GM19467 (cell line): ENCODE measurements around the gene ZFPM1.
A peak's percentile ranks its signal among the peaks of the same experiment; 100 is the strongest.

Source experiments
- ATAC-seq: cut with Tn5 transposase; IDR thresholded peaks from one replicate; pipeline ENCODE4 v1.9.1; 2021; ENCODE audit warnings: mild to moderate bottlenecking, moderate library complexity; ENCODE audit not compliant: unreplicated experiment

Gene ZFPM1

DNA sequence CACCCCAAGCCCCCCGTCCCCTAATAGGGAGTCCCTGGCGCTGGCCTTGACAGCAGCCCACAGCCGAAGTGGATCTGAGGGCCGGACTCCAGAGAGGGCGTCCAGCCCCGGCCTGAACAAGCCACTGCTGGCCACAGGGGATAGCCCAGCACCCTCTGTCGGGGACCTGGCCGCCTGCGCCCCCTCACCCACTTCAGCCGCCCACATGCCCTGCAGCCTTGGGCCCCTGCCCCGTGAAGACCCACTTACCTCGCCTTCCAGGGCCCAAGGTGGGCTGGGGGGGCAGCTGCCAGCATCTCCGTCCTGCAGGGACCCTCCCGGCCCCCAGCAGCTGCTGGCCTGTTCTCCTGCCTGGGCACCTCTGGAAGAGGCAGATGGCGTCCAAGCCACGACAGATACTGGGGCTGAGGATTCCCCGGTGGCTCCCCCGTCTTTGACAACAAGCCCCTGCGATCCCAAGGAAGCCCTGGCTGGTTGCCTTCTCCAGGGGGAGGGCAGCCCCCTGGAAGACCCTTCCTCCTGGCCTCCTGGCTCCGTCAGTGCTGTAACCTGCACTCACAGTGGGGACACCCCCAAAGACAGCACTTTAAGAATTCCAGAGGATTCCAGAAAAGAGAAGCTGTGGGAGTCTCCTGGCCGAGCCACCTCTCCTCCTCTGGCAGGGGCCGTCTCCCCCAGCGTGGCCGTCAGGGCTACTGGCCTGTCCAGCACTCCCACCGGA, 19.3 kb upstream of the ZFPM1 start:
- no peak for ATAC-seq

DNA sequence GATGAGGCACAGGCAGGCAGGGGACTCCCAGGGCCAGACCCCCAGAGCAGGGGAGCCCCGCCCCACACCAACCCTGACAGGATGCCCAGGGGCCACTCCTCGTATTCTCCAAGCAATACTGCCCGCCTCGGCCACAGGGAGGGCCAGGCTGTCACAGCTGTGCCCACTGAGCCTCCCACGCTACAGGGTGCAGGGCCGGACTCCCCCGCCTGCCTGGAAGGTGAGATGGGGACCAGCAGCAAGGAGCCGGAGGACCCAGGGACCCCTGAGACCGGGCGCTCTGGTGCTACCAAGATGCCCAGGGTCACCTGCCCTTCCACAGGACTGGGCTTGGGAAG, 18.8 kb upstream of the ZFPM1 start:
- no peak for ATAC-seq

DNA sequence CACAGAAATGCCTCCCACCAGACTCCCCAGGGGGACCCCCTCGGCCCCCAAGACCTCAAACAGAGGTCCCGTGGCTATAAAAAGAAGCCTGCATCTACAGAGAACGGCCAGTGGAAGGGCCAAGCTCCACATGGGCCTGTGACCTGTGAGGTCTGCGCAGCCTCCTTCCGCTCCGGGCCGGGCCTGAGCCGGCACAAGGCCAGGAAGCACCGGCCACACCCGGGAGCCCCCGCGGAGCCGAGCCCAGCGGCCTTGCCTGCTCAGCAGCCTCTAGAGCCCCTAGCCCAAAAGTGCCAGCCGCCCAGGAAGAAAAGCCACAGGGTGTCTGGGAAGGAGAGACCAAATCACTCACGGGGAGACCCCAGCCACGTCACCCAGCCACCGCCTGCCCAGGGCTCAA, 18.3 kb upstream of the ZFPM1 start:
- ATAC-seq = no peak

DNA sequence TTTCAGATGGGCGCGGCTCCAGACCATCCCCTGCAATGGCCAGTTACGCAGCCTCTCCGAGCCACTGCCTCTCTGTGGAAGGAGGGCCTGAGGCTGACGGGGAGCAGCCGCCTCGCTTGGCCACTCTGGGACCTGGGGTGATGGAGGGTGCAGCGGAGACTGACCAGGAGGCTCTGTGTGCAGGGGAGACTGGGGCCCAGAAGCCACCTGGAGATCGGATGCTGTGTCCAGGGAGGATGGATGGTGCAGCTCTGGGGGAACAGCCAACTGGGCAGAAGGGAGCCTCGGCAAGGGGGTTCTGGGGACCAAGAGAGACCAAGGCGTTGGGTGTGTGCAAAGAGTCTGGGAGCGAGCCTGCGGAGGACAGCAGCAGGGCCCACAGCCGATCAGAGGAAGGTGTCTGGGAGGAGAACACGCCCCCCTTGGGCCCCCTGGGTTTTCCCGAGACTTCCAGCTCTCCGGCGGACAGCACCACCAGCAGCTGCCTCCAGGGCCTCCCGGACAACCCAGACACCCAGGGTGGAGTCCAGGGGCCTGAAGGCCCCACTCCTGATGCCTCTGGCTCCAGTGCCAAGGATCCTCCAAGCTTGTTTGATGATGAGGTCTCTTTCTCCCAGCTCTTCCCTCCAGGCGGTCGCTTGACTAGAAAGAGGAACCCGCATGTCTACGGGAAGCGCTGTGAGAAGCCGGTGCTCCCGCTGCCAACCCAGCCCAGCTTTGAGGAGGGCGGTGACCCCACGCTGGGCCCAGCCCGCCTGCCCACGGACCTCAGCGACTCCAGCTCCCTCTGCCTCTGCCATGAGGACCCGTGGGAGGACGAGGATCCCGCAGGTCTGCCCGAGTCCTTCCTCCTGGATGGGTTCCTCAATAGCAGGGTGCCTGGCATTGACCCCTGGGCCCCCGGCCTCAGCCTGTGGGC, 17.4 kb upstream of the ZFPM1 start:
- no peak for ATAC-seq

DNA sequence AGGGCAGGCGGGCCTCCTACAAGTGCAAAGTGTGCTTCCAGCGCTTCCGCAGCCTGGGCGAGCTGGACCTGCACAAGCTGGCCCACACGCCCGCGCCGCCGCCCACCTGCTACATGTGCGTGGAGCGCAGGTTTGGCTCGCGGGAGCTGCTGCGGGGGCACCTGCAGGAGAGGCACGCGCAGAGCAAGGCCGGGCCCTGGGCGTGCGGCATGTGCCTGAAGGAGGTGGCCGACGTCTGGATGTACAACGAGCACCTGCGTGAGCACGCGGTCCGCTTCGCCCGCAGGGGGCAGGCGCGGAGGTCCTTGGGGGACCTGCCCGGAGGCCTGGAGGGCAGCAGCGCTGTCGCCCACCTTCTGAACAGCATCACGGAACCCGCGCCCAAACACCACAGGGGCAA, 16.3 kb upstream of the ZFPM1 start:
- no peak for ATAC-seq

DNA sequence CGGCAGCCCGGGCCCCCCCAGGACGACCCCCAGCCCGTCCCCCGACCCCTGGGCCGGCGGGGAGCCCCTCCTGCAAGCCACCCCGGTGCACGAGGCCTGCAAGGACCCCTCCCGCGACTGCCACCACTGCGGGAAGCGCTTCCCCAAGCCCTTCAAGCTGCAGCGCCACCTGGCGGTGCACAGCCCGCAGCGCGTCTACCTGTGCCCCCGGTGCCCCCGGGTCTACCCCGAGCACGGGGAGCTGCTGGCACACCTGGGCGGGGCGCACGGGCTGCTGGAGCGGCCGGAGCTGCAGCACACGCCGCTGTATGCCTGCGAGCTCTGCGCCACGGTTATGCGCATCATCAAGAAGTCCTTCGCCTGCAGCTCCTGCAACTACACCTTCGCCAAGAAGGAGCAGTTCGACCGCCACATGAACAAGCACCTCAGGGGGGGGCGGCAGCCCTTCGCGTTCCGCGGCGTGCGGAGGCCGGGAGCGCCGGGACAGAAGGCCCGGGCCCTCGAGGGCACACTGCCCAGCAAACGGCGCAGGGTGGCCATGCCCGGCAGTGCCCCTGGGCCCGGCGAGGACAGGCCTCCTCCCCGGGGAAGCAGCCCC, 15.6 kb upstream of the ZFPM1 start:
- no peak for ATAC-seq

DNA sequence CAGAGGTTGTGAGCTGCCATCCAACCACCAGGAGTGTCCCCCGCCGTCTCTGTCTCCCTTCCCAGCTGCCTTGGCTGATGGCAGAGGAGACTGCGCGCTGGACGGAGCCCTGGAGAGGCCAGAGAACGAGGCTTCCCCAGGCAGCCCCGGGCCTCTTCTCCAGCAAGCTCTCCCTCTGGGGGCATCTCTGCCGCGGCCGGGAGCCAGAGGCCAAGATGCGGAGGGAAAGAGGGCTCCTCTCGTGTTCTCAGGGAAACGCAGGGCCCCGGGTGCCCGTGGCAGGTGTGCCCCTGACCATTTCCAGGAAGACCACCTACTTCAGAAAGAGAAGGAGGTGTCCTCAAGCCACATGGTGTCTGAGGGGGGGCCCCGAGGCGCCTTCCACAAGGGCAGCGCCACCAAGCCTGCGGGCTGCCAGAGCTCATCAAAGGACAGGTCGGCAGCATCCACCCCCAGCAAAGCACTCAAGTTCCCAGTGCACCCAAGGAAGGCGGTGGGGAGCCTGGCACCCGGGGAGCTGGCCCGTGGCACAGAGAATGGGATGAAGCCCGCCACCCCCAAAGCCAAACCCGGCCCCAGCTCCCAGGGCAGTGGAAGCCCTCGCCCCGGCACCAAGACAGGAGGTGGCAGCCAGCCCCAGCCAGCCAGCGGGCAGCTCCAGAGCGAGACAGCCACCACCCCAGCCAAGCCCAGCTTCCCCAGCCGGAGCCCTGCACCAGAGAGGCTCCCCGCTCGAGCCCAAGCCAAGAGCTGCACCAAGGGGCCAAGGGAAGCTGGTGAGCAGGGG, 14.8 kb upstream of the ZFPM1 start:
- no peak for ATAC-seq

DNA sequence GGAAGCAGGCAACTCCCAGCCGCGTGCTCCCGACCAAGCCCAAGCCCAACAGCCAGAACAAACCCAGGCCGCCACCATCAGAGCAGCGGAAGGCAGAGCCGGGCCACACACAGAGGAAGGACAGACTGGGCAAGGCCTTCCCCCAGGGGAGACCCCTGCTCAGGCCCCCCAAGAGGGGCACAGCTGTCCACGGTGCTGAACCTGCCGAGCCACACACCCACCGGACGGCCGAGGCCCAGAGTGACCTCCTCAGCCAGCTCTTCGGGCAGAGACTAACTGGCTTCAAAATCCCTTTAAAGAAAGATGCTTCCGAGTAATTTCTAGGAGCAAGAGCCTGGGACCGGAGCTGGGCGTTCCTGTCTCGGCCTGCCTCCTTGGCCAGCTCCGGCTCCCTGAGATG, 14.1 kb upstream of the ZFPM1 start:
- ATAC-seq = no peak

DNA sequence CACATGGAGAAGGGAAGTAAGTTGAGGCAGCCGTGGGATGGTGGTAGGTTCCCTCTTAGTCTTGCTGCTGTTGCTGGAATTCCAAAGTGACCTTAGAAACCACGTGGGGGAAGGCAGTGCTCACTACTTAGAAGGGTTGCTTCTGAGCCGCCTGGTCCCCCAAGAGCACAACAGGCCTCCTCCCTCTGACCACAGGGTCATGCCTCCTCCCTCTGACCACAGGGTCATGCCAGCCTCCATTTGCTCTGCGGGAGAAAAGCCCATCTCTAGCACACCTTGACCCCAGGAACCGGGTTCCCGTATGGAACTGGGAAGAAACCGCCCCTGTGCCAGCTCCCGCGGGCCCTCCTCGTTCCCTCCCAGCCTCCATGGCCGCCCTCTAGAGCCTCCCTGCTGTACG, 13.4 kb upstream of the ZFPM1 start:
- ATAC-seq = no peak

DNA sequence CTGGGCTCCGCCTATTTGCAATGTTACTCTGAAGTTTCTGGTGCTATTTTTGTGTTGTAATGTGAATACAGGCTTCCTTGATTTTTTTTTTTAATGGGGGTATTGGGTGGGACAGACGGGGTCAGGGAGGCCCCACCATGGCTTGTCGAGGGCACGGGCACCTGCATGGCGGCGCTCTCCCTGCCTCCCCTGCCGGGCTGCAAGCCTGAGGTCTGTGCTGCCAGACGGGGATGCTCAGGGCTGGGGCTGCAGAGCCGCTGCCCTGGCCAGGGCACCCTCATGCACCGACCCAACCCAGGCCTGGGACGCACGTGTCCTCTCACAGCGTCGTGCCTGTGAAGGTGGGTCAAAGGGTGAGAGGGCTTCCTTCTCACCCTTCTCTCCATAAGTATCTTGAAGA, 13.0 kb upstream of the ZFPM1 start:
- ATAC-seq = no peak

DNA sequence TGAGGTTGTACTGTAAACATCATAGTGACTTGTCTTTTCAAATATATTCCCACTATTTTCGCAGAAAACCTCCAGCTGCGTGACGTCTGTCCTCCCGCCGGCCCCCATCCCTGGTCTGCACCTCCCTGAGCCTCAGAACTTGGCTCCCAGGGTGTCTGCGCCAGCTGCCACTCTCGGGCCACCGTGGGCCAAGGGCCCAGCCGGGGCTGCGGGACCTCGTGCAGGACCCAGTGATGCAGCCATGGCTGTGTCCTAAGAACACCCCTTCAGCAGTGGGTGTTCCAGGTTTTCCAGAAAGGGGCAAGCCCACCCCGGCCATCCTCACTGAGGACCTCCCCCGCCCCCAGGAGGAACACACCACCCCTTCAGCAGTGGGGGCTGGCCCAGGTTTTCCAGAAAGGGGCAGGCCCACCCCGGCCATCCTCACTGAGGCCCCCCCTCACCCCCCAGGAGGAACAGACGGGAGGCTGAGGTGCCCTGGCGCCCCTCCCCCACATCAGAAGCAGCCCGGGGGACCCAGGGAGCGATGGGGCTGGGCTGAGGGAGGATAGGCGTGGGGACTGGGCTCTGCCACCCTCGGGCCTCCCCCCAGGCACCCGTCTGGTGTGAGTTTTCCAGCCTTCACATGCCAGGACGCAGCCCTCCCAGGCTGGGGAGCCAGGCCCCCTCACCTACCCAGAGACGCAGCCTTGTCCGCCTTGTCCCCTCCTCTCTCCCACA, 12.2 kb upstream of the ZFPM1 start:
- no peak for ATAC-seq

DNA sequence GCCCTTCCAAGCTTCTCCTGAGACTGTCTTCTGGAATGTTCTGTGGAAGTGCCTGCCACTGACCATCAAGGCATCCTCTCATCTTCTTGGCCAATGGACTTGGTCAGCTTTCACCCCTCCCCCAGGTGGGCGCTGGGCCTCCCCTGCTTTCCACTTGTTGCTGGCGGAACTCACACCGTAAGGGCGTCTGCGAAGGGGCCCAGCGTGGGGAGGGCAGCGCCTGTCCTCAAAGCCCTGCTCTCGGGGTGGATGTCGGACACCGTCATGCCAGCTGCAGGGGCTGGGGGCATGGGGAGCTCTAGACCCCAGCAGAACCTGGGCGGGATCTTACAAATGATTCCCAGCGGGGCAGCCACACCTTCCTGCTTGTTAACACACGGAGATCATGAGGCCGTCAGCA, 11.6 kb upstream of the ZFPM1 start:
- ATAC-seq = no peak

DNA sequence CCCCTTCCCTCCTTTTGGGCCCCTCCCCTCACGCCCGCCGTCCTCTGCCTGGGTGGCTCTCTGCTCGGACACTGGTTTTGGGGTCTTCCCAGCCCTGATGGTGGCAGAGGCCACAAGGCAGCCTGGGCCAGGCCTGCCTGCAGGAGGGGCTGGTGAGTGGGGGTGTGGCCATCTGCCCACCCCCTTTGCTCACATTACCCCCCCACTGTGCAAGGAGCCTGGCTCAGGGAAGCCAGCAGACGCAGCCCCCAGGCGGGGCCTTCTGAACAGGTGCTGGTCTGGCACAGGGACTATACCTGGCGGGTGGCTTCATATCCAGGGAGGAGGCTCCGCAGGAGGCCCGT, 10.7 kb upstream of the ZFPM1 start:
- no peak for ATAC-seq

DNA sequence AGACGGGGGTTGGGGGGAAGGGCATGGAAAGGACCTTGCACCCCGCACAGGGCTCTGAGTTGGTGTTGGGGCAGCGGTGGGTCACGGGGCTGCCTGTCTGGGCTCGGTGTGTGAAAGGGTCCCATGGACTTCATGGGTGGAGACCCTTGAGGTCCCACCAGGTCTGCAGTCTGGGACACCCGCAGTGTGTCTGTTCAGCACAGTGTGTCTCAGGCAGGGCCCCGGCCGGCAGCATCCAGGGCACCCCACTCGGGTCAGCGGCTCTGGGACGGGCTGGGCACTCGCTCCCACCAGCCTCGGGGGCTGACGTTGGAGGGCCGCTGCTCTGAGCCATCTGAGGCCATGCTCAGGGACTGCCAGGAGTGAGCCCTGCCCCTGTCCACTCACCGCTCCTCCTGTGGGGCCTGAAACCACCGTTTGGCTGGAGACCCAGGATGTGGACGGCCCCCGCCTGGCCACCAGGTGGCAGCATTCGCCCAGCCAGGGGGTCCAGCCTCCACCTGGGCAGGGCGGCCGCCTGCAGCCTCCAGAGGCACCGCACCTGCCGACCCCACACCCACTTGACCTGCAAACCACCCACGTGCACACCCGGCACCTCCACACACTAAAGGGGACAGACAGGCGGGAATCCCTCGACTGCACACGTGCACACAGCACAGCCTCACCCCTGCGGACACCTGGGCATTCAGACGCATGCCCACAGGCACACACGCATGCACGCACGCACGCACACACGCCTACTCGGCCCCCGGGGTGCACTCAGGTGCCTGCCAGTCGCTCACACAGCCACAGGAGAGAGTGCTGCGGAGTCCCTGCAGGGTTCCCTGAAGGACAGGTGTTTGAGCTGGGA, 10.1 kb upstream of the ZFPM1 start:
- peak; percentile 52 for ATAC-seq

DNA sequence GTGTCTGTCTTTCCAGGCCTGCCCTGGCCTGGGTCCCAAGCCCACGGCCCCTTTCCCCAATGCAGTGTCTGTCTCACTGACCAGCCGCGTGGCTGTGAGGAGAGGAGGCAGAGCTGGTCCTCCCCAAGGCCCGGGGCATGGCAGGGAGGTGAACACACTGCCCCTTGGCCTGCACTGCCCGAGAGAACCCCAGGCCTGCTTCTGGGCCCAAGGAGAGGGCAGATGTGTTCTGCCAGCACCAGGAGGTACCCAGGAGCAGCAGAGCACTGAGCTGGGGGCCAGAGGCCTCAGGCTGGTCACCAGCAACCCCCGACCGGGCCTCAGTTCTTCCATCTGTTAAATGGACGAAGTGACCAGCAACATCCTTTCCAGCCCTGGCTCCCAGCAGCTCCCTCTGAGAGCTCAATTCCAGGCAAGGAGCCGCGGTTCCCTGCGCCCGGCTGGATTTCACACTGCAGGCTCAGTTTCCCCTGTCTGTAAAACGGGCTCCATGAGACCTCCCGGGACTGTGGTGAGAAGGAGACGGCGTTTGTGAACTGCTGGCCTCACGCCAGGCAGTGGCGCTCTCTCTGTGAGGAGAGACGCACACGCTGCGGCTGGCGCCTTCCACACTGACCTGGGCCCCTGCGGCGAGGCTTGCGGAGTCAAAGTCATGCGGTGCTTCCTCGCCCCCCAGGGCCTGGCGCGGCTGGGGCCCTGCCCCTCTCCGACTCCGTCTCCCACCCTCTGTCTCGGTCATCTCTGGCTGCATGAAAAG, 8.1 kb upstream of the ZFPM1 start:
- no peak for ATAC-seq

DNA sequence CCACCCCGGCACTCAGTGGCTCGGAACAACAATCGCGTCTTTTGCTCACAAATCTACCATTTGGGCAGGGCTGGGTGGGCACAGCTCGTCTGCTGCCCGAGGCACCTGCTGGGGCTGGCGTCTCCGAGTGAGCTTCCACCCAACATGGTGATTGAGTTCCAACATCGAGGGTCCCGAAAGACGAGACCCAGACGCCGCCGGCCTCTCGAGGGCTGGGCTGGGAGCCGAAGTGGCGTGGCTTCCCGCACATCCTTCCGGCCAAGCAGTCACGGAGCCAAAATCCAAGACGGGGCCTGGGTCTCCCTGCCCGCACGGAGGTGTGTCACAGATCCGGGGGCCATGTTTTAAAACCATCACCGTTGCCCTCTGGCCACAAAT, 7.5 kb upstream of the ZFPM1 start:
- ATAC-seq = no peak

DNA sequence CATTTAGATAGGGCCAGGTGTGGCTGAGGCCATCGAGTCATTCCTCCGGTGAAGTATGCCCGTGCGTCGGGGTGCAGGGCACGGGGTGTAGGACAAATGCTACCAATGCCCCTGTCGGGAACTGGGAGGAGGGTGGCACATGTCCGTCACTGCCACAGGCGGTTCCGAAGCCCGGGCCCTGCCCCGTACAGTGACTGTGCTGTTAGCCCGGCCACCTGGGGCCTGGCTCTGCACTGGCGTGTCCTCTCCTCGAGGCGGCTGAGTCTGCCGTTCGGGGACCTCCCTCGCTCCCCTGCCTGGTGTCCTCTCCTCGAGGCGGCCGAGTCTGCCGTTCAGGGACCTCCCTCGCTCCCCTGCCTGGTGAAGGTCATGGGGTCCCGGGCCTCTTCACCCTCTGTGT, 7.0 kb upstream of the ZFPM1 start:
- ATAC-seq = no peak

DNA sequence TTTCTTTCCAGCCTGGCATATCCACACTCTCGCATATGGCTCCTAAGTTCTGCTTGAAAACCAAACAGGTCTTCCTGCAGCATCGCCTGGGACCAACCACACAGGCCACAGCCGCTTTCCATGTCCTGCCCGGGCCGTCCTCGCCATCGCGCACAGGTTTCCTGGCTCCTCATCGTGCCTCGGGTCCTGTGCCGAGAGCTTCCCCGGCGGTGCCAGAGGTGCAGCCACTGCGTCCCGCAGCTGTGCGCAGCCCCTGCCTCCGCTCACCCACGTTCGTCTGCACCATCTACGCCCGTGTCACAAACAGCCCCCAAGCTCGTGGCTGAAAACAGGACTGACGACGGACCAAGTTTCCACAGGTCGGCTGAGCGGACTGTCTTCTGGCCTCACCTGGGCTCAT, 6.3 kb upstream of the ZFPM1 start:
- ATAC-seq = no peak

DNA sequence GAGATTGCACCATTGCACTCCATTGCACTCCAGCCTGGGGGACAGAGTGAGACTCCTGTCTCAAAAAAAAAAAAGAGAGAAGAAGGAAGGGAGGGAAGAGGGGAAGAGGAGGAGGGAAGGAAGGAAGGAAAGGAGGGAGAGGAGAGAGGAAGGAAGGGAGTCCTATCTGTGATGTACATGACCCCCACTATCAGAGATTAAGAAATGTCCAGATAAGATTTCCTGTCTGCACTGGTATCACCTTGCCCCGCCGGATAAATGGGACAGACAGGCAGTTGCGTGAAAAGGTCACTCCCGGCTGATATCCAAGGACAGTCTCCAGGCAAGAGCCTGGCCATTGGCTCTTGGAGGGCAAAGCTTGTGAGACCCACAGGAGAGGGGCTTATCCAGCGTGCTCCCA, 5.2 kb upstream of the ZFPM1 start:
- no peak for ATAC-seq
